Mucosa of descending colon (tissue), 3 donors: ENCODE measurements around the gene CYB561D2. TPM values are rescaled to one million over a fixed set of nuclear protein-coding genes. Genes with fewer than 3 reads are reported as not detected.
A peak's percentile ranks its signal among the peaks of the same experiment; 100 is the strongest.

ENCODE experiments used
- ATAC-seq: fragments of 200-7000 bp; cut with Tn5 transposase; one replicate; pipeline ENCODE4 v1.9.1; 2020; ENCODE audit warnings: mild to moderate bottlenecking, moderate library complexity
- DNase-seq, 3 donors: peaks; one replicate each; pipeline ENCODE4 v3.0.0-alpha.2; 2020
- H3K36me3 ChIP-seq: fragments of 200-600 bp; one replicate; pipeline ENCODE4 v1.8.0; 2021; ENCODE audit warnings: low read depth, mild to moderate bottlenecking
- H3K4me1 ChIP-seq: fragments of 200-600 bp; one replicate; pipeline ENCODE4 v1.8.0; 2021; ENCODE audit warnings: low read depth, mild to moderate bottlenecking
- H3K4me3 ChIP-seq: fragments of 200-600 bp; one replicate; pipeline ENCODE4 v1.8.0; 2021; ENCODE audit warnings: mild to moderate bottlenecking
- H3K9me3 ChIP-seq: fragments of 200-600 bp; one replicate; pipeline ENCODE4 v1.8.0; 2021; ENCODE audit warnings: mild to moderate bottlenecking
- CTCF ChIP-seq: fragments of 200-600 bp; IDR thresholded peaks from one replicate; pipeline ENCODE4 v1.8.0; 2022; ENCODE audit warnings: antibody characterized with exemption, mild to moderate bottlenecking
- intact Hi-C, 2 donors: fragments of 100-400 bp; cut with DNase I in 1 of 2; cut with micrococcal nuclease in 1 of 2; formaldehyde crosslinking; loops; one replicate each; pipeline versions ENCODE4 v1.11.0 to v1.11.1; 2022; cut with DNase I, micrococcal nuclease
- total RNA-seq, 3 donors: library from RNA; stranded (reverse); fragmentation: NEBNext Ultra II Directional in 2 of 3; extraction: Animal tissue kit (Norgen Biotek cat#: 25700) in 2 of 3; gene quantifications; one replicate each; pipeline versions ENCODE4 v1.2.1 to v1.2.4, GENCODE V29; 2021 to 2023
- donor health status: DM: no; HTN: no; CAD: no; lungs with moderate emphysema.
- donor health status: DM: no; HTN: no; CAD: no.
- donor health status: DM: no; HTN: yes; CAD: no.

Gene CYB561D2
- total RNA-seq, 3 donors from 2014 or later = 20.5 to 37.6 (median 36.7) TPM

- TF ChIP-seq CTCF = no peak
- no peaks in the 10 kb centered on the region for H3K9me3 ChIP-seq
- H3K4me1 ChIP-seq = peaks cover 55% of the 10 kb centered on the region
- intact Hi-C loops = no loop called here
- no peak overlapping the region for H3K4me3 ChIP-seq
- peak; percentile 19 to 60 (median 41) for DNase-seq
- no peak for ATAC-seq
- no peaks in the 10 kb centered on the region for H3K36me3 ChIP-seq
Observed at GRCh38 chr3:50318615-50319014, 32.0 kb upstream of the CYB561D2 start.

GRCh38 chr3:50319181-50319893 is 31.3 kb upstream of the CYB561D2 start:
- no peak for ATAC-seq
- intact Hi-C loops = no loop called here
- Histone ChIP-seq H3K4me1 (peaks cover 56% of the 10 kb centered on the region), H3K4me3 (no peak overlapping the region), H3K9me3 (no peaks in the 10 kb centered on the region), H3K36me3 (no peaks in the 10 kb centered on the region)
- peak in 1 of 3 donors; percentile 52 for DNase-seq
- TF ChIP-seq CTCF = no peak

- peak in 1 of 3 donors; percentile 62 for DNase-seq
- no peak for TF ChIP-seq CTCF
- no peak overlapping the region for H3K4me3 ChIP-seq
- peaks cover 58% of the 10 kb centered on the region for H3K4me1 ChIP-seq
- no peaks in the 10 kb centered on the region for H3K36me3 ChIP-seq
- intact Hi-C loops = no loop called here
- H3K9me3 ChIP-seq = no peaks in the 10 kb centered on the region
- no peak for ATAC-seq
Observed at GRCh38 chr3:50319894-50320625, 30.6 kb upstream of the CYB561D2 start.

GRCh38 chr3:50320853-50321335 is 29.8 kb upstream of the CYB561D2 start:
- Histone ChIP-seq H3K4me1 (peaks cover 55% of the 10 kb centered on the region), H3K9me3 (no peaks in the 10 kb centered on the region), H3K4me3 (peak overlapping the region; percentile 74), H3K36me3 (no peaks in the 10 kb centered on the region)
- intact Hi-C loops = no loop called here
- TF ChIP-seq CTCF = no peak
- ATAC-seq = peak; percentile 66
- DNase-seq = peak; percentile 83 to 89 (median 84)

GRCh38 chr3:50321336-50322114 is 29.1 kb upstream of the CYB561D2 start:
- DNase-seq (peak; percentile 89 to 93 (median 93)), ATAC-seq (peak; percentile 81)
- Histone ChIP-seq H3K4me3 (peak overlapping the region; percentile 74), H3K36me3 (no peaks in the 10 kb centered on the region), H3K9me3 (no peaks in the 10 kb centered on the region), H3K4me1 (peaks cover 49% of the 10 kb centered on the region)
- TF ChIP-seq CTCF = peak; percentile 23
- intact Hi-C loops = no loop called here
